HG02884 (cell line): ENCODE measurements around the gene PFDN1.
"Not testable (repeated sequence)": the region's sequence is repeated elsewhere in the genome, so short reads cannot be mapped to it uniquely, and the experiment has no call there.

Experiments
- ATAC-seq: cut with Tn5 transposase; IDR thresholded peaks from one replicate; pipeline ENCODE4 v1.9.1; 2021; ENCODE audit warnings: mild to moderate bottlenecking, moderate library complexity; ENCODE audit not compliant: unreplicated experiment

PFDN1 gene, protein sequence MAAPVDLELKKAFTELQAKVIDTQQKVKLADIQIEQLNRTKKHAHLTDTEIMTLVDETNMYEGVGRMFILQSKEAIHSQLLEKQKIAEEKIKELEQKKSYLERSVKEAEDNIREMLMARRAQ

DNA sequence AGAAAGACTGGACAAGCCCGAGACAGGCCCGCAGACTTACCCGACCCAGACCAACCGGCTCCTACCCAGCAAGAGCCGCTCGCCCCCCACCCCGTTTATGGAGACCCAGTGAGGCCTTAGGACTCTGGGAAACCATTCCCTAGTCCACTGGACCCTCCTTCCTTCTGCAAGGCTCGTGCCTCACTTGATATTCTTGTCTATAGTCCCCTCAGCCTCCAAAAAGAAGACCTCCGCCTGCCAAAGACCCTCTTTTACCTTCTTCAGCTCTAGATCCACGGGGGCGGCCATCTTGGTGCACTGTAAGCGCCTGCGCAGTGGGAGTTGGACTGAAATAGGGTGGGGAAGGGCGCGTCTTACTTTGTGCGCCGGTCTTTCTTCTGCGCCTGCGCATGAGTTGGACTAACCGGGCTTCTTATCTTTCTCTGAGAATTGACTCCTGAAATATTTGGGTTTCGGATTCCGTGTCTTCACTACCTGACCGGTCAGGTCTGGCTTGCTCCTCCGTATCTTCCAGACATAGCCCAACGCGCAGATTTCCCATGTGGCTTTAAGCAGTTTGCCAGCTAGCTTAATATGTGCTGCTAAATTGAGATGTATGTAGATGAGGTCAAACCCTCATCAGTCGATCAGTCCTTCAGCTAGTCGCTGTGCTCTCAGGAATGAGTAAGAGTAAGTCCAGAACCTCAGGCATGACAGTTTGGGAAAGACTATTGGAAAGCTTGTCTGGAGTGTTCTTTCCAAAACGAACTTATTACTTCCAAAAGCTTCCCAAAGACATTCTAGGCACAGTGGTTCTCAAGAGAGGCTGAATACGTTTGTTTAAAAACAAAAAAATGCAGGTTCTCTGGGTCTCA, at the start of gene PFDN1:
TSS of gene PFDN1 (minus strand) at position 316 of the 854 bp plus-strand sequence. CDS start at position 288, 28 bp downstream.
- peak; percentile 94 for ATAC-seq

- no peak for ATAC-seq
Observed at GRCh38 chr5:140351609-140352334, 48.9 kb upstream of the PFDN1 start.

- ATAC-seq, result no peak
Observed at GRCh38 chr5:140349244-140349643, 46.3 kb upstream of the PFDN1 start.

DNA sequence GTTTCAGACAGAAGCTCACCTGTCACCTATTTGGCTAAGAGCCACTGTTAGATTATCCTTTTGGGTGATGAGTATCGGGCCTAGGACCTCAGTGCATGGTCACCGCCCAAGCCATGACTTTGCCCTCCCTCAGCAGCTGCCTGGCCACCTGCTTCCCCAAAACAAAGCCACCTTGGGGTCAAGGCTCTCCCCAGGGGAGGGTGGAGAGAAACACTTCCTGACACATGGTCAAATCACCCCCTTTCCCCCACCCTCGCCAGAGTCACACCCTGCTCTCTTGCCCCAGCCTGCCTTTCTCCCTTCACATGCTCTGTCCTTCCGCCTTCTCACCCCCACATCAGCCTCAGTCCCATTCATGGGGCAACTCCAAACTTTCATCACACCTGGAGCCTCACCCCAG, 45.2 kb upstream of the PFDN1 start:
- ATAC-seq, result no peak

DNA sequence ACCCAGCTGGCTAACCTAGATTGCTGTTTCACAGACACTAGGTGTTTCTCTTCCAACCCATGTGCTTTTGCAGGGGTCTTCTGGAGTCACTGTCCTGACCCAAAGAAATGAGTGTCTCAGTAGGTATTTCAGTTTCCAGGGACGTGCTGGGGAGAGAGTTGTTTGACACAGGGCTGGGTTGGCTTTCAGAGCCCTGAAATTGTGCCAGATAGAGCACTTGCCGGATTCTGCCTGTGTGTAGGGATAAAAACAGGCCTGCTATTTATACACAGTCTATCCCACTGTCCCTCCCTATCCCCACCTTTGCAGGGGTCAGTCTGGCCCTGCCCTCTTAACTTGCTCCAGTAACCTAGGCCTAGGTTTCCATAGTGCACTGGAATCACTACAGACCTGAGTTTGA, 44.5 kb upstream of the PFDN1 start:
- no peak for ATAC-seq

- peak; percentile 83 for ATAC-seq
Observed at GRCh38 chr5:140346348-140347221, 43.7 kb upstream of the PFDN1 start, which contains the start of gene HBEGF. HBEGF (minus strand) TSS chr5:140346603; CDS start chr5:140346328, 275 bp downstream.

- peak; percentile 15 for ATAC-seq
Observed at GRCh38 chr5:140345919-140346347, 43.0 kb upstream of the PFDN1 start.

- no peak for ATAC-seq
Observed at GRCh38 chr5:140344683-140345423, 42.0 kb upstream of the PFDN1 start.

DNA sequence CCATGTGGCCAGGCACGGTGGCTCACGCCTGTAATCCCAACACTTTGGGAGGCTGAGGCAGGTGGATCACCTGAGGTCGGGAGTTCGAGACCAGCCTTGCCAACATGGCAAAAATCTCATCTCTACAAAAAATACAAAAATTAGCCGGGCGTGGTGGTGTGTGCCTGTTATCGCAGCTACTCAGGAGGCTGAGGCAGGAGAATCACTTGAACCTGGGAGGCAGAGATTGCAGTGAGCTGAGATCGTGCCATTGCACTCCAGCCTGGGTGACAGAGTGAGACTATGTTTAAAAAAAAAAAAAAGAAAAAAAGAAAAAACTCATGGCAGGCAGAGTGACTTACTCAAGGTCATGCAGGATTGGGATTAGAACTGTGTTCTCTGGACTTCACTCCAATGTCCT, 40.9 kb upstream of the PFDN1 start:
- ATAC-seq, result not testable (repeated sequence)

DNA sequence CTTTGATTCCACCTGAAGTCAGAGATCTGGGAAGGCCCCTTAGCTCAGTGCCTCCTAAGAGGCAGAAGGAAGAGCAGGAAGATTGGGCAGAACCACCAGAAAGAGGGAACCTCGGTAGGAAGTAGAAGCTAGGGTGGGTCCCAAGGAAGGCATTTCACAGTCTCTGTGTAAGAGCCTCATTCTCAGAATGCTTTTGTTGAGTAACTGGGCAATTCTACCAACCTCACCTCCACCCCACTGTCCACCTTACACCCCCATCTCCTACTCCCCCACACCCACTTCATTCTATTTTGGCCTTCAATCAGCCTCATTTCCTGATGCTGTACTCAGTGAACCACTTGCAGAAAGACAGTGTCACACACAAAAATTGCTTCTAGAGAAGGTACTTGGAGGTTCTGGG, 40.0 kb upstream of the PFDN1 start:
- no peak for ATAC-seq

- ATAC-seq, result no peak
Observed at GRCh38 chr5:140342287-140342686, 39.4 kb upstream of the PFDN1 start.

GRCh38 chr5:140341591-140341990, 38.7 kb upstream of the PFDN1 start:
- ATAC-seq, result no peak

- no peak for ATAC-seq
Observed at GRCh38 chr5:140340605-140341121, 37.8 kb upstream of the PFDN1 start.

DNA sequence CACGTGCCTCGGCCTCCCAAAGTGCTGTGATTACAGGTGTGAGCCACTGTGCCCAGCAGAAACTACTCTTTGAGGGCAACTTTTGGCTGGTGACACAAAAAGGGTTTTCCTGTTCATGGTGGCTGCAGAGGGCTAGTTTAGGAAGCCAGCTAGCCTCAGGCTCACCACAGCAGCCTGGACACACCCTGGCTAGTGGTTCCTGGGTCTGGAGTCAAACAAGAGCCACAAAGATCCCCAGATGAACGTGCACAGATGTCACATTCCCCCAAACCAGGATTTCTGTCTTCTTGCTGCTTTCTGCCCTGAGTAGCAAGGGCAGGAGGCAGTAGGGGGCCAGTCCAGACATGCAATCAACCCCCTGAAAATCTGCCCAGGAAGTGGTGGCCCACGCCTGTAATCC, 36.7 kb upstream of the PFDN1 start:
- ATAC-seq, result no peak

DNA sequence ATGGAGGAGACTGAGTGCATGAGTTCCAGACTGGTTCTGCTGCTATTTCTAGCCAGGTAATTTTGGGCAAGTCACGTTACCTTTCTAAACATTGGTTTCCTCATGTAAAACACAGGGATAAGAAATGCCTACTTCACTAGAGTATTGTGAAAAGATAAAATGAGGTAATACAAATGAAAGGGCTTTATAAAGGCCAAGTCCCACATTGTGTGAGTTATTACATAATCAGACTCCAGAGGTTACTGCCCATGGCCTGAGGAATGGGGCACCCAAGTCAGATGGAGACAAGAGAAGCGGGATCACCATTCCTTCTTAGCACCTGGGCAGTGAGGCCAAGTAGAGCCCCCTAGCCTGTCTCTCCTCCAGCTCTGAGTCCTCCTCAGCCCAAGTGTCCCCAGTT, 36.0 kb upstream of the PFDN1 start:
- no peak for ATAC-seq

GRCh38 chr5:140338336-140338735, 35.4 kb upstream of the PFDN1 start:
- ATAC-seq, result no peak

DNA sequence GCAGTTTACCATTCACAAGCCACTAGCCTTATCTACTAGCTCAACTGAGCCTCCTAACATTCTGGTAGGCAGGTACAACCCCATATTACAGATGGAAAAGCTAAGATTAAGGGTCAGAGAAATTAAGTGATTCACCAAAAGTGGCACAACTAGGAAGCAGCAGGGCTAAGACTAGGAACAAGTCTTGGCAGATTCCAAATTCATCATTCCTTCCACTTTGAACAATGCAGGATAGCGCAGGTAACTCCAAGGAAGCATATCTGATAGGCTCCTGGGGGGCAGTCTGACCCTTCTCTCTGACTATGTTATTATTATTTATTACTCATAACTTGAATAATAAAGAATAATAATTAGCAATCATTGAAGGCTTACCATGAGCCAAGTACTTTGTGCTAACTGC, 35.0 kb upstream of the PFDN1 start:
- ATAC-seq, result no peak

GRCh38 chr5:140336388-140336787, 33.5 kb upstream of the PFDN1 start:
- no peak for ATAC-seq

- no peak for ATAC-seq
Observed at GRCh38 chr5:140331638-140332037, 28.7 kb upstream of the PFDN1 start.
